IMR-90 (cell line): ENCODE results near the gene CPN2. TPM values are rescaled to one million over a fixed set of nuclear protein-coding genes. Genes with fewer than 3 reads are reported as not detected.

ENCODE experiments used
- ATAC-seq: fragments of 200-7000 bp; cut with Tn5 transposase; 2 replicates; pipeline ENCODE4 v1.9.1; 2020; ENCODE audit warnings: low read depth, mild to moderate bottlenecking, moderate library complexity
- BruUV-seq: library from RNA; stranded (reverse); fragments of 400-500 nt; replicated peaks from 2 replicates; lab custom pipeline; 2021; lab: Mats Ljungman, UMichigan
- CTCF ChIA-PET: fragments of 300-600 bp; formaldehyde crosslinking; extraction: SDS; loops from one replicate; lab custom pipeline; 2021; ENCODE audit warnings: antibody characterized with exemption; lab: Yijun Ruan, JAX
- POLR2A ChIA-PET: fragments of 300-600 bp; sonication (Branson Sonifier 250); formaldehyde crosslinking; loops from one replicate; lab custom pipeline; 2022; ENCODE audit warnings: antibody characterized with exemption; ENCODE audit not compliant: unreplicated experiment; lab: Charles Lee
- DNase-seq: peaks from one replicate; pipeline ENCODE4 v3.0.0; 2013
- H2AFZ ChIP-seq: replicated peaks from 2 replicates; pipeline ENCODE3; 2013; ENCODE audit warnings: low read length, mild to moderate bottlenecking; ENCODE audit not compliant: poor library complexity
- H2AK5ac ChIP-seq: 2 replicates; pipeline ENCODE4 v1.6.1; 2013; ENCODE audit warnings: low read depth, low read length, inconsistent platforms
- H2AK9ac ChIP-seq: replicated peaks from 2 replicates; pipeline ENCODE3; 2013; ENCODE audit warnings: mild to moderate bottlenecking, low read depth, low read length, moderate library complexity; ENCODE audit not compliant: poor library complexity
- H2BK120ac ChIP-seq: 2 replicates; pipeline ENCODE4 v1.6.1; 2013; ENCODE audit warnings: low read depth, low read length, inconsistent platforms
- H2BK15ac ChIP-seq: 3 replicates; pipeline ENCODE4 v1.6.1; 2013; ENCODE audit warnings: low read depth, low read length, inconsistent platforms
- H2BK20ac ChIP-seq: 2 replicates; pipeline ENCODE4 v1.6.1; 2013; ENCODE audit warnings: low read depth, mild to moderate bottlenecking, inconsistent platforms, low read length, moderate library complexity
- H2BK5ac ChIP-seq: 2 replicates; pipeline ENCODE4 v1.6.1; 2013; ENCODE audit warnings: mild to moderate bottlenecking, low read depth, low read length, inconsistent platforms; ENCODE audit not compliant: poor library complexity, severe bottlenecking
- H3K14ac ChIP-seq: replicated peaks from 2 replicates; pipeline ENCODE4 v1.6.1; 2013; ENCODE audit warnings: low read depth, low read length, inconsistent platforms
- H3K18ac ChIP-seq: 2 replicates; pipeline ENCODE4 v1.6.1; 2013; ENCODE audit warnings: low read depth, low read length, control low read depth
- H3K23ac ChIP-seq: 2 replicates; pipeline ENCODE4 v1.6.1; 2013; ENCODE audit warnings: low read depth, low read length, inconsistent platforms
- H3K27ac ChIP-seq: 2 replicates; pipeline ENCODE4 v1.5.1; 2013; ENCODE audit warnings: mild to moderate bottlenecking, control low read depth, low read length; ENCODE audit not compliant: insufficient read depth
- H3K27me3 ChIP-seq: 2 replicates; pipeline ENCODE4 v1.6.1; 2013; ENCODE audit warnings: low read length; ENCODE audit not compliant: control insufficient read depth, insufficient read depth
- H3K36me3 ChIP-seq: 2 replicates; pipeline ENCODE4 v1.6.1; 2013; ENCODE audit warnings: low read length, mixed read lengths; ENCODE audit not compliant: control insufficient read depth, insufficient read depth
- H3K4ac ChIP-seq: 2 replicates; pipeline ENCODE4 v1.6.1; 2013; ENCODE audit warnings: low read depth, low read length, inconsistent platforms
- H3K4me1 ChIP-seq: 2 replicates; pipeline ENCODE4 v1.6.1; 2013; ENCODE audit warnings: low read length, mixed read lengths; ENCODE audit not compliant: control insufficient read depth, insufficient read depth
- H3K4me2 ChIP-seq: 2 replicates; pipeline ENCODE4 v1.6.1; 2013; ENCODE audit warnings: low read depth, mild to moderate bottlenecking, control low read depth, low read length, moderate library complexity
- H3K4me3 ChIP-seq: 2 replicates; pipeline ENCODE4 v1.5.1; 2013; ENCODE audit warnings: low read depth, mild to moderate bottlenecking, control low read depth, low read length, moderate library complexity; ENCODE audit not compliant: insufficient read depth
- H3K56ac ChIP-seq: 2 replicates; pipeline ENCODE4 v1.6.1; 2013; ENCODE audit warnings: low read length, inconsistent platforms; ENCODE audit not compliant: insufficient read depth; ENCODE audit errors: extremely low read depth
- H3K79me1 ChIP-seq, 2 experiments: 2 replicates each; pipeline ENCODE4 v1.6.1; 2013; ENCODE audit warnings: low read length in 2 of 2, inconsistent platforms in 1 of 2, low read depth in 1 of 2
- H3K9ac ChIP-seq: 2 replicates; pipeline ENCODE4 v1.6.1; 2013; ENCODE audit warnings: low read depth, low read length, control low read depth
- H3K9me1 ChIP-seq: 2 replicates; pipeline ENCODE4 v1.6.1; 2013; ENCODE audit warnings: low read length, inconsistent platforms; ENCODE audit not compliant: insufficient read depth
- H3K9me3 ChIP-seq: 2 replicates; pipeline ENCODE4 v1.6.1; 2013; ENCODE audit warnings: low read length; ENCODE audit not compliant: control insufficient read depth, insufficient read depth
- H4K20me1 ChIP-seq: 2 replicates; pipeline ENCODE4 v1.6.1; 2013; ENCODE audit warnings: low read length, inconsistent platforms; ENCODE audit not compliant: insufficient read depth
- H4K5ac ChIP-seq: 2 replicates; pipeline ENCODE4 v1.6.1; 2013; ENCODE audit warnings: mild to moderate bottlenecking, low read depth, low read length, control low read depth
- H4K8ac ChIP-seq, 2 experiments: 2 replicates each; pipeline ENCODE4 v1.6.1; 2013; ENCODE audit warnings: low read depth in 2 of 2, low read length in 2 of 2, control low read depth in 1 of 2, inconsistent platforms in 1 of 2
- H4K91ac ChIP-seq: 2 replicates; pipeline ENCODE4 v1.6.1; 2013; ENCODE audit warnings: low read depth, low read length, inconsistent platforms; ENCODE audit not compliant: insufficient read depth
- CHD1 ChIP-seq: IDR thresholded peaks from 2 replicates; pipeline ENCODE4 v1.6.1; 2012; ENCODE audit warnings: low read depth, low read length, improper control_type of control experiment
- FOS ChIP-seq: fragments of 150-350 bp; IDR thresholded peaks from 2 replicates; pipeline ENCODE4 v1.6.1; 2016; ENCODE audit warnings: low read depth, low read length
- NFE2L2 ChIP-seq: fragments of 150-350 bp; IDR thresholded peaks from 2 replicates; pipeline ENCODE4 v1.6.1; 2016; ENCODE audit warnings: low read depth, mild to moderate bottlenecking, low read length
- WGBS, 2 experiments: methylation state at CpG; one replicate each; pipeline versions ENCODE4 v1.1.5 to v1.1.7; 2013; ENCODE audit warnings: missing lambda C conversion rate in 2 of 2; ENCODE audit not compliant: insufficient read length in 1 of 2; ENCODE audit errors: extremely low coverage in 2 of 2; 5-methylcytosine and 5-hydroxymethylcytosine counted together
- dilution Hi-C: fragments of 300-500 bp; cut with HindIII; formaldehyde crosslinking; loops from one replicate; pipeline ENCODE4 v1.14.3; 2018; ENCODE audit warnings: low sequenced_read_pairs; ENCODE audit not compliant: unreplicated experiment
- in situ Hi-C: fragments of 300-500 bp; cut with MboI; formaldehyde crosslinking; loops from 3 replicates; pipeline ENCODE4 v1.14.3; 2019; ENCODE audit warnings: low sequenced_read_pairs, inconsistent platforms, mixed read lengths
- intact Hi-C: fragments of 100-400 bp; cut with micrococcal nuclease; formaldehyde crosslinking; loops from 2 replicates; pipeline ENCODE4 v1.10.0; 2022
- polyA plus RNA-seq, 3 experiments: library from polyadenylated mRNA; depleted of rRNA; stranded (reverse); fragments of >200 nt; gene quantifications; 2 replicates each; pipeline ENCODE4 v1.2.3, GENCODE V29; 2012; ENCODE audit warnings: low replicate concordance in 1 of 3
- total RNA-seq: library from RNA; depleted of rRNA; stranded (reverse); fragments of >200 nt; gene quantifications from 2 replicates; pipeline ENCODE4 v1.2.3, GENCODE V29; 2012

Gene CPN2
- total and polyA plus RNA-seq, 2 of the 4 experiments (the other 2 are of a cell fraction) = 0.07 TPM; not detected in 1

- no peaks in the 10 kb centered on the region; the same call in 1 of the 2 replicates for H3K27me3 ChIP-seq
Measured at GRCh38 chr3:194339356-194339755, 11.8 kb downstream of the CPN2 start.

More at GRCh38 chr3:194339356-194339755, 11.8 kb downstream of the CPN2 start:
- H2BK20ac ChIP-seq = no peak overlapping the region
- H3K27ac ChIP-seq = no peak overlapping the region
- DNase-seq (no peak), ATAC-seq (no peak)
- H2AK9ac ChIP-seq = no peak overlapping the region
- H3K9me1 ChIP-seq = peaks cover 8% of the 10 kb centered on the region
- H3K9me3 ChIP-seq = no peaks in the 10 kb centered on the region
- H2BK120ac ChIP-seq = no peak overlapping the region
- no peak overlapping the region for H3K4me3 ChIP-seq
- no peaks in the 10 kb centered on the region for H3K36me3 ChIP-seq
- no peak overlapping the region for H2BK5ac ChIP-seq
- POLR2A ChIA-PET = interaction anchor here (0.7 kb wide), 1 partner anchor 62 kb away, joined by 5 read pairs; no protein-coding TSS in a partner anchor
- CTCF ChIA-PET = interaction anchor here (1.1 kb wide), 1 partner anchor 10 kb away, joined by 3 read pairs; no protein-coding TSS in a partner anchor
- no peak overlapping the region for H4K8ac ChIP-seq
- BruUV-seq = no TSS peak
- in situ Hi-C loops (loop anchor here (5.0 to 25.0 kb wide), 3 partner anchors 68 to 523 kb away; no protein-coding TSS in a partner anchor), intact Hi-C loops (no loop called here), dilution Hi-C loops (no loop called here)
- H2BK15ac ChIP-seq = no peak overlapping the region
- H3K56ac ChIP-seq = no peak overlapping the region
- TF ChIP-seq NFE2L2 = no peak
- no peak for TF ChIP-seq CHD1
- TF ChIP-seq FOS = no peak
- no peak overlapping the region for H3K14ac ChIP-seq
- no peak overlapping the region for H3K18ac ChIP-seq
- H2AFZ ChIP-seq = no peak overlapping the region
- H2AK5ac ChIP-seq = no peak overlapping the region
- no peak overlapping the region for H4K91ac ChIP-seq
- H3K4ac ChIP-seq = no peak overlapping the region
- WGBS, 2 experiments = 96% methylated on average over 5 of the region's 9 CpGs; no CpG with 5 or more reads in 1 of the 2 experiments
- H3K9ac ChIP-seq = no peak overlapping the region
- no peak overlapping the region for H4K5ac ChIP-seq
- H3K23ac ChIP-seq = no peak overlapping the region
- no peak overlapping the region for H3K4me2 ChIP-seq
- peaks cover 9% of the 10 kb centered on the region for H3K4me1 ChIP-seq
- no peaks in the 10 kb centered on the region for H3K79me1 ChIP-seq
- H4K20me1 ChIP-seq = no peaks in the 10 kb centered on the region
